NCI-H510A (cell line): Measurements from ENCODE around the gene SLC39A13.

Source experiments
- DNase-seq: peaks from one replicate; lab custom pipeline; 2025; lab: John Stamatoyannopoulos, UW

The SLC39A13 gene

DNA sequence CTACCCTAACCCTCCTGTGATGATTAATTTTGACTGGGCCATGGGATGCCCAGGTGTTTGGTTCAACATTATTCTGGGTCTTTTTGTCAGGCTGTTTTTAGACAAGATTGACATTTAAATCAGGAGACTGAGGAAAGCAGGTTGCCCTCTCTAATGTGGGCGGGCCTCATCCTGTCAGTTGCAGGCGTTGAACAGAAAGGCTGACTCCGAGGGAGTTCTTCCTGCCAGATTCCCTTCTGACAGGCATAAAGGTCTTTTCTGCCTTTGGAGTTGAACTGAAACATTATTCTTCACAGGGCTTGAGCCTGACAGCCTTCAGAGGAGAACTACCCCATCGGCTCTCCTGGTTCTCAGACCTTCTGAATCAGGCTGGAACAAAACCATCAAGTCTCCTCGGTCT, 22.1 kb downstream of the SLC39A13 start:
- DNase-seq, result no peak

DNA sequence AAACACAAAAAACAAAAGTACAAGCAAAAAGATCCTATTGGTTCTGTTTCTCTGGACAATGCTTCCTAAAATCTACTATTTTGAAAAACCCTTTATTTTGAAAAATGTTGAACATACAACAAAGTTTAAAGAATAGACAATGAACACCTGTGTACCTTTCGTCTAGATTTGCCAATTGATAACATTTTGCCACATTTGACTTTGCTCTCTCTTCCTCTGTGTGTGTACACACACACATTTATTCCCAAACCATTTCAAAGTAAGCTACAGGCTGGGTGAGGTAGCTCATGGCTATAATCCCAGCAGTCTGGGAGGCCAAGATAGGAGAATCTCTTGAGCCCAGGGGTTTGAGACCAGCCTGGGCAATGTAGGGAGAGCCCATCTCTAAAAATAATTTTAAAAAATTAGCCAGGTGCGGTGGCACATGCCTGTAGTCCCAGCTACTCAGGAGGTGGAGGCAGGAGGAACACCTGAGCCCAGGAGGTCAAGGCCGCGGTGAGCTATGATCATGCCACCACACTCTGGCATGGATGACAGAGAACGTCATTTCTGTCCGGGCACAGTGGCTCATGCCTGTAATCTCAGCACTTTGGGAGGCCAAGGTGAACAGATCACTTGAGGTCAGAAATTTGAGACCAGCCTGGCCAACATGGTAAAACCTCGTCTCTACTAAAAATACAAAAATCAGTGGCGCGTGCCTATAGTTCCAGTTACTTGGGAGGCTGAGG, 23.1 kb downstream of the SLC39A13 start:
- DNase-seq, result no peak

DNA sequence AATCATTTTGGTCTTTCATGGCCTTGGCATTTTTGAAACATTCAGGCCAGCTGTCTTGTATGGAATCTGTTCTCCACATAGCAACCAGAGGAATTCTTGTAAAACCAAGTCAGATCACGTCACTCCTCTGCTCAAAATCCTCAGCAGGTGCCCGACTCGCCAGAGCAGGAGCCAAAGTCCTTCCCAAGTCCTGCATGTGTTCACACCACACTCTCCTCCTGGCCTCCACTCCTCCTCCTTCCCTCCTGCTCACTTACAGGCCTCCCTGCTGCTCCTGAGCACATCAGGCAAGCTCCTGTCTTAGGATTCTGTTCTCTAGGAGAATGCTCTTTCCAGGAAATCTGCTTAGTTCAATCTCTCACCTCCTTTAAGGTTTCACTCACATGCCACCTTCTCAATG, 24.8 kb downstream of the SLC39A13 start:
- no peak for DNase-seq

DNA sequence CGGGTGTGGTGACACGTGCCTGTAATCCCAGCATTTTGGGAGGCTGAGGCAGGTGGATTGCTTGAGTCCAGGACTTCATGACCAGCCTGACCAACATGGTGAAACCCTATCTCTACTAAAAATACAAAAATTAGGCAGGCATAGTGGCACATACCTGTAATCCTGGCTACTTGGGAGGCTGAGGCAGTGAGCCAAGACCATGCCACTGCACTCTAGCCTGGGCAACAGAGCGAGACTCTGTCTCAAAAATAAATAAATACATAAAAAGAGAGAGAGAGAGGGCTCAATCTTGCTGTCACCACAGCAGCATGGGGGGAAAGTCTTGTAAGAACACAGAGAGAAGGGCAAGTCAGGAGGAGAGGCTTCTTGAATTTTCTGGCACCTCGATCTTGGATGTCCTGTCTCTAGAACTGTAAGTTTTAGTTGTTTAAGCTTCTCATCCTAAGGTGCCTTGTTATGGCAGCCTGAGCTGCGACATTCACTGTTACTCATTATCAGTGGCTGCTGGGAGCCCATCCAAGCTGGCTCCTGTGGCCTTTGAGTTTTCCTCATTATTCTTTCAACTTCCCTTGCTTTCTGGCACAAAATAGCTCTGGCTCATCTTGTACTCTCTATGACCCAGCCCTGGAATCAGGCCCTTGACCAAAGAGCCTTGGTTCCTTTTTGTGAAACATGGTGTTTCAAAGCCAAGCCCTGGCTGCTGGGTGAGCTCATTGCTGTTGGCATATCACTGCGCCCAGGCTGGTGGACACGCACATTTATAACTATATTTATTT, 25.8 kb downstream of the SLC39A13 start:
- no peak for DNase-seq

DNA sequence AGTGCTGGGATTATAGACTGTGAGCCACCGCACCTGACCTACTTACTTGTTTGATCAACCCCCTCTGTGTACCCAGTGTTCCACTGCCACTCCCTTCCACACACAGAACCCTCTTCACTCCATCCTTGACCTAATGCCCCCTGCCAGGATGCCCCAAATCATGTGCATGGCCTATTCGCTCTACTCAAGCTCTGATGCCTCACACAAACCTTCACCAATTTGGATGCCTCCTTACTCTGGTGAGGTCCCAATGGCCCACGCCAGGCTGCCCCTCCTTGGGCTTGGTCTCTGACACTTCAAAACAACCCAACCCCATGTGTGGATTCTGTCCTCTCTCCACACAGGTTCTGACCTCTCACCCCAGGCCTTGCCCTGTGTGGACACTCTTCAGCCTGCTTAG, 27.3 kb downstream of the SLC39A13 start:
- no peak for DNase-seq

DNA sequence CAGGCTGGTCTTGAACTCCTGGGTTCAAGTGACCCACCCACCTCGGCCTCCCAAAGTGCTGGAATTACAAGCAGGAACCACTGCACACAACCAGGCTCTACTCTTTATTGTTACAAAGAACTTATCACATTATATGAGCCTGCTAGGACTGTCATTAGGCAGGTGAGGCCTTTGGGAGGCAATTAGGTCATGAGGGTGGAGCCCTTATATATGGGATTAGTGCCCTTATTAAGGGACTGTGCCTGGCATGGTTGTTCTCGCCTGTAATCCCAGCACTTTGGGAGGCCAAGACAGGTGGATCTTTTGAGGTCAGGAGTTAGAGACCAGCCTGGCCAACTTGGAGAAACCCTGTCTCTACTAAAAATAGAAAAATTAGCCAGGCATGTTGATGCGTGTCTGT, 28.3 kb downstream of the SLC39A13 start:
- no peak for DNase-seq

DNA sequence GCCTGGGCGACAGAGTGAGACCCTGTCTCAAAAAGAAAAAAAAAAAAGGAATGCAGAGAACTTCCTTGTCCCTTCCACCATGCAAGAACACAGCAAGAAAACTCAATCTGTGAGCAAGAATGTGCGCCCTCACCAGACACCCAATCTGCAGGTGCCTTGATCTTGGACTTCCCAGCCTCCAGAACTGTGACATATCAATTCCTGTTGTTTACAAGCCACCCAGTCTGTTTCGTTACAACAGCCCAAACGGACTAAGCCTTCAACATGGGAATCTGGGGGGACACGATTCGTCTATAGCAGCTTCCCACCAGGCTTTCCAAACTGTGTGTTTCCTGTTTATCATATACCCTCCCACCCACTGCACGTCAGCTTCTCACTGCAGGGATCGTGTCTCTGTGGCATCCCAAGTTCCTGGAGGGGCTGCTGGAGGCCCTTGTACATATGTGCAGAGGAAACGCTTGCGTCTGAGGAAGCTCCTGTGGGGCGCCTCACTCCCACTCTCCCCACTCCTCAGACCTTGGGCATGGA, 28.9 kb downstream of the SLC39A13 start:
- DNase-seq, result no peak

DNA sequence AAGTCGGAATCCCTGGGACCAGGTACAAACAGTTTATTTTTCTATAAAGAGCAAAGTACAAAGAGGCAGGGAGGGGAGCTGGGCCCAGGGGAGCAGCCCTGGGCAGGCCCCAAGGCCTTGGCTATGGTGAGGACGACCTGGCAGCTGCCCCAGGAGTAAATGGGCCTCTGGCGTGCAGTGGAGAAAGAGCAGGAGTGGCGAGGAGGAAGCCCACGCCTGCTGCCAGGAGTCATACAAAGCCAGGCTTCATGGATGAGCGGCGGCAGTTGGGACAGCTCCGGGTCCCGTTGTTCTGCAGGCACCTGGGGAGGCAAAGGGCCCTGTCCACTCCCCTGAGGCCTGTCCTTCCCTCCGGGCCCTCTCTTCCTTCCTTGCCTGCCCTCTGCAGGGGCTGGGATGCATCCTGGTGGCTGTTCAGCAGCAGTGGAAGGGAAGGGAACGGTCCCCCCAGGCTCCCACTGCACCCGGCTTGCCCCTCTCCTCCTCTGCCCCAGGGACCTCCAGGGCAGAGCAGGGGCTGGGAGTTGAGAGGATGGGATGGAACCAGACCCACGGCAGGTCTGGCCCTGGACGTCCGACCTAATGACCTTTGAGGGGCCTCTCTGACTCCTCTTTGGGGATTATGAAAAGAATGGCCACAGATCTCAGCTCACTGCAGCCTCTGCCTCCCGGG, 29.5 kb downstream of the SLC39A13 start:
- DNase-seq, result no peak

DNA sequence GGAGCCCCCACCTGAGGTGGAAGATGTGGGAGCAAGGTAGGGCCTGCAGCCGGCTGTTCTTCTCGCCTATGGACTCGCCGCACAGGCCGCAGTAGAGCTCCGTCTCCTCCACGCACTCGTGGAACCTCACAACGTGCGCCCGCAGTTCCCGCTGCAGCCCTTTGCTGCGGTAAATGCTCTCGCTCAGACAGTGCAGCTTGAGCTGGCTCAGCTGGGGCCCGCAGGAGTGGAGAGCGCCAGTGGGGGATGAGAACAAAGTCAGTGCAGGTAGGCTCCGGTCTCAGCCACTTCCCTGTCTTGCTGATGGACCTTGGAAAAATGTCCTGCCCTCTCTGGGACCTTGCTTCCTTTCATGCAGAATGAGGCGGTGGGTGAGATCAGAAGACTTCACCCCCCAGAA, 30.3 kb downstream of the SLC39A13 start:
- DNase-seq, result no peak

DNA sequence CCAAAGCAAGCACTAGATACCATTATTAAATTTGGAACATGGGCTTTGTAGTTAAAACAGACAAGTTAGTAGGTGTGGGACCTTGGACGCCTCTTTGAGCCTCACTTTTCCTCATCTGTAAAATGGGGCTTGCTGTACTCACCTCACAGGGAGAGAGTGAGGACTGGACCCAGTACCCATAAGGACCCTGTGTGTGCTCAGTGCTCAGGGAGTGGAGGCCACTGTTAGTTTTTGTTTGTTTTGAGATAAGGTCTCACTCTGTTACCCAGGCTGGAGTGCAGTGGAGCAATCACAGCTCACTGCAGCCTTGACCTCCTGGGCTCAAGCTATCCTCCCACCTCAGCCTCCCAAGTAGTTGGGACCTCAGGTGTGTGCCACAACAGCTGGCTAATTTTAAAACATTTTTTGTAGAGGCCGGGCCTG, 31.7 kb downstream of the SLC39A13 start:
- DNase-seq, result no peak

DNA sequence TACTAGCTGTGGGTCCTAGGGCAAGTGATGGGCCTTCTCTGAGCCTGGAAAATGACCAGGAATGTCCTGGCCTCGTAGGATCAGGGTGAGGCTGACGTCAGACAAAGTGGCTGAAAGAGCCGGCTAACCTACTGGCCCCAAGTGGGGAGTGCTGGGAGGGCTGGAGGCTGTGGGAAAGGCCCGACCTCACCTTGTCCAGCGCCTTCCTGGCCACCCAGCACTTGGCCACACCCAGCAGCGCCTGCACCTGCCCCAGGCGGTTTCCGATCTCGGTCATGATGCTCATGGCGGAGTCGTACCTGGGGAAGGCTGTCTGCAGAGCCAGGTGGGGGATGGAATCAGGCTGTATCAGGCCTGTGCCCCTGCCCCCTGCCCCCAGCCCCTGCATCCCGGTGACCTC, 33.0 kb downstream of the SLC39A13 start:
- no peak for DNase-seq

DNA sequence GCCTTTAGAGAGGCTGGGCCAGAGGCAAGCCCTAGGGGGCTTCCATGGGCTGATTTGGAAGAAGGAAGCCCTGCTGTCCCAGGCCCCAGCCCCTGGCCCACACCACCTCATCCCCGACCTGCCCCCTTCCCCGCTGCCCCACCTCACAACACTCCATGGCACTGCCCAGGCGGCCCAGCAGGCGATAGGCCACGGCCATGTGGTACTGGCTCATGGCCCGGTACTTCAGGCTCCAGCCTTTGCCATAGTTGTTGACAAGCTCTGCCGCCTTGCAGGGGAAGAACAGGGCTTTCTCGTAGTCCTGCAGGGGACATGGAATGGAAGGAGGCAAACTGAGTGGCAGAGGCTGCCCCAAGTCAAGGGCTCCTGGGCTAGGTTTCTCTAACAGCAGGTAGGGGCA, 34.1 kb downstream of the SLC39A13 start:
- DNase-seq, result no peak

DNA sequence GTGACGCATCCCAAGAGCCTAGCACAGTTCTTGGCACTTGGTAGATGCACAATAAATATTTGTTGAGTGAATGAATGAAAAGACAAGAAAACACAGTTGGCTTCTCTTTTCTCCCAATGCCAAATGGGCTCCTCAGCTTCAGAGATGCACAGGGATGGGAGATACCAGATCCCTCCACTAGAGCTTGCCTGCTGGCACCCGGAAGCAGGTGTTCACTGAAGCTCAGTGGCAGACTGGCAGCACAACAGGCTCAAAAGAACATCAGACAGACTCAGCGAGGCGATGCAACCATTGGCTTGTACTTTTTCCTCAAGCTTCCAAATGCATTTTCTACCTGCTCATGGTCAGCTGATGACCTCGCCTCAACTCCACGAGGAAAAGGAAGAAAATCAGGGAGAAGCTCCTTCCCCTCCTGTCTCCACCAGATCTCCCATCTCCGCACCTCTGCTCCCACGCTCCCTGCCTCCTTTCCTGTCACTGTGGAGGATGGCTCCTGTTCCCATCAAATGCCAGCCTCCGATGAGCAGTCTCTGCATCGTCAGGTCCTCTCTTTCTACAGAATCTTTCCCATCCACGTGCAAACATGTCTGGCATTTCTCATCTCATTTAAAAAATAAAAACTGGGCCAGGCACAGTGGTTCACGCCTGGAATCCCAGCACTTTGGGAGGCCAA, 34.8 kb downstream of the SLC39A13 start:
- no peak for DNase-seq

DNA sequence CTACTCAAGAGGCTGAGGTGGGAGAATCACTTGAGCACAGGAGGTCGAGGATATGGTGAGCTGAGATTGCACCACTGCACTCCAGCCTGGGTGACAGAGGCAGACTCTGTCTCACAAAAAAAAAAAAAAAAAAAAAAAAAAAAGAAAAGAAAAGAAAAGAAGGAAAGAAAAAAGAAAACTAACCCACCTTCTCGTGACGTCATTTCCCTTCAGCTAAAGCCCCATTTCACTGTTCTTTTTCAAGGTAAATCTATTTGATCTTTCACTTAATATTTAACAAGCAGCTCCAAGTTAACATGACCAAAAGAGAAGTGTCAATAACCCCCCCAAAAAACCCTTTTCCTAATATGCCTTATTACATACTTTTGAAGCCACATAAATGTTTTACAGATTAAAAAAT, 35.4 kb downstream of the SLC39A13 start:
- no peak for DNase-seq

DNA sequence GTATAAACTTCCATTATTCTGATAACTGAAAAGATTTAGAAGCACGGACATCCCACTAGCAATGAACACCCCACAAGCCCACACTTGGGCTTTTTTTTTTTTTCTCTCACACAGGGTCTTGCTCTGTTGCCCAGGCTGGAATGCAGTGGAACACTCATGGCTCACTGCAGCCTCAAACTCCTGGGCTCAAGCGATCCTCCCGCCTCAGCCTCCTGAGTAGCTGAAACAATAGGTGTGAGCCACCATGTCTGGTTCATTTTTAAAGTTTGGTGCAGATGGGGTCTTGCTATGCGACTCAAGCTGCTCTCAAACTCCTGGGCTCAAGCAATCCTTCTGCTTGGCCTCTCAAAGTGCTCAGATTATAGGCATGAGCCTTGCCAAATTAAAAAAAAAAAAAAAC, 37.5 kb downstream of the SLC39A13 start:
- DNase-seq, result no peak

DNA sequence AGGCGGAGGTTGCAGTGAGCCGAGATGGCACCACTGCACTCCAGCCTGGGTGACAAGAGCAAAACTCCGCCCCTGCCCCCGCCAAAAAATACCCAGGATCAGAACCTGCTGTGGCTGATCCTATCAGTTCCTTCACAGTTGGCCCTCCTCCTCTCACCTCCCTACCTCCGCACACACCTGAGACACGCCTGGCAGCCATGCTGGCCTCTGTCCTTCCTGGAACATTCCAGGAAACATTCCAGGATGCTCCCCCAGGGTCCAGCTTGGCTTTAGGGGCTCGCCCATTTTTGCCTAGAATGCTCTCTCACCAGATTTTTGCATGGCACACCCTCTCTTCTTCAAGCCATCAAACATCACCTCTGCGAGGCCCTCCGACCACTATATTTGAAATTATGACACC, 38.4 kb downstream of the SLC39A13 start:
- no peak for DNase-seq

DNA sequence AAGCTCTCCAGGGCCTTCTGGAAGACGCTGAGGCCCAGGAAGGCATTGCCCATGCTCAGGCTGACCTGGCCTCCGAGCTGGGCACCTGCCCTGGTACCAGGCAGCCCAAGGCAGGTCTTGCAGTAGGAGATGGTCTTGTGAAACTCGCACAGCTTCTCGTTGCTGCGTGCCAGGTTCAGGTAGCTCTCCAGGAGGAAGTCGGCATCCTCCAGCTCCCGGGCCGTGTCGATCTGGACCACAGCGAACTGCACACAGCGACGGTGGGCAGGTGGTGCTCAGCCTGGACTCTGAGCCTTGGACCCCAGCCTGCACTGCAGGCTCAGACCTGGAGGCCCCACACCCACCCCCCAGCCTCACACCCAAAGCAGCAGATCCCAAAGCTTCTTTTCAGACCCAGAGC, 39.5 kb downstream of the SLC39A13 start:
- no peak for DNase-seq

DNA sequence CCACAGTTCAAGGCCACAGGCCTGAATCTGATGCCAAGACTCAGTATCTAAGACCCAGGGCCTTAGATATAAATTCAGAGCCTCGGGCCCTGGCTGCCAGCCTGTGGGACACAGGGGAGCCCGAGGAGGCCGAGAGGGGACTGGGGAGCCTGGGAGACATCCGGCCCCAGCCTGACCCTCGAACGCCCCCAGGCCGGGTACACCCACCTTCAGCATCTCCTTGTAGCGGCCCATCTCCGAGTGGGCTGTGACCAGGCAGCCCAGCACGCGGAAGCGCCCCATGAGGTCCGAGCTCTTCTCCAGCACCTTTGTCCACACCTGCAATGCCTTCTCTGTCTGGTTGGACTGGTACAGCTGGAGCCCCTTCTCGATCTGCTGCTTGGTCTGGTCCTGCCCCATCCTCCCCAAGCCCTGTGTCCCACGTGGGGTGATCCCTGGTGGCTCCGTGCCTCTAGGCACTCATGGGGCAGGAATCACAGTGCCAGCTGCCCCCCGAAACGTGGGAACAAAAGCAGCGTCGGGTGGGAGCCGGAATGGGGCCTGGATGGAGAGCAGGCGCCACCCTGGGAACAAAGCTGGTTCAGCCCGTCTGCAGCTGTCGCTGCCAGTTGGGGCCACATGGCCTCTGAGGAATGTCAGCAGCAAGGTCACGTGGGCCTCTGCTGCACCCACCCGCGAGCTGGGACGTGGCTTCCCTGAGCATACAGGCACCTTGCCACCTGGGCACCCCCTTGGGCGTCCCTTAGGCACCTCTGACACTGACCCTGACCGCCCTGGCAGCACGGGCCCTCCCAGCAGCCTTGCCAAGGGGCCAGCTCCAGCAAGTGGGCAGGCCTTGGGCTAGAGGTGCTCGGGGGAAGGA, 40.4 kb downstream of the SLC39A13 start, which contains the start of gene RAPSN:
Gene RAPSN (minus strand): TSS at position 571 of the 862 bp plus-strand sequence. CDS start 172 bp downstream, at position 399.
- no peak for DNase-seq

DNA sequence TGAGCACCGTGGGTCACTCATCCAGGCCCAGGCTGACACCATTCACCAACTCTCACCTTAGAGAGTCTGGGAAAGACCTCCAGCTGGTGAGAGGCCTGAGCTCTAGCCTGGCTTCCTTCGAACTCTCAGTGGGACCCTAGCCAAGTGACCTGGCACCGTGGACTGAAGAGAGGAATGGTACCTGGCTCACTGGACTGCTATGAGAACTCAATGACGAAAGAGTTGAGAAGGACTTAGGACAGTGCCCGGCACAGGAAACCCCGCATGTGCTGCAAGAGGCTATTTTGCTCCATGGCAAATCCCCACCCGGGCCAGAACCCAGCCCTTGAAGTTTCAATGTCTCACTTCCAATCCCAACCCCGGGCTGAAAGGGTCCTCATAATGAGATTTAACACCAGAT, 41.2 kb downstream of the SLC39A13 start:
- DNase-seq, result no peak

DNA sequence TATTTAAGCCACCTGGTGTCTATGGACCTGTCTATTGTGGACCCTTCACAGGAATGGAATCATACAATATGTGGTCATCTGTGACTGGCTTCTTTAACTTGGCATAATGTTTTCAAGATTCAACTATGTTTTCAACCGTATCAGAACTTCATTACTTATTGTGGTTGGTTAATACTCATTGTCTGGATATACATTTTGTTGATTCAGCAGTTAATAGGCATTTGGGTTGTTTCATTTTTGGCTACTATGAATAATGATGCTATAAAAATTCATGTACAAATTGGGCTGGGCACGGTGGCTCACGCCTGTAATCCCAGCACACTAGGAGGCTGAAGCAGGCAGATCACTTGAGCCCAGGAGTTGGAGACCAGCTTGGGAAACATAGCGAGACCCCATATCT, 43.0 kb downstream of the SLC39A13 start:
- no peak for DNase-seq

DNA sequence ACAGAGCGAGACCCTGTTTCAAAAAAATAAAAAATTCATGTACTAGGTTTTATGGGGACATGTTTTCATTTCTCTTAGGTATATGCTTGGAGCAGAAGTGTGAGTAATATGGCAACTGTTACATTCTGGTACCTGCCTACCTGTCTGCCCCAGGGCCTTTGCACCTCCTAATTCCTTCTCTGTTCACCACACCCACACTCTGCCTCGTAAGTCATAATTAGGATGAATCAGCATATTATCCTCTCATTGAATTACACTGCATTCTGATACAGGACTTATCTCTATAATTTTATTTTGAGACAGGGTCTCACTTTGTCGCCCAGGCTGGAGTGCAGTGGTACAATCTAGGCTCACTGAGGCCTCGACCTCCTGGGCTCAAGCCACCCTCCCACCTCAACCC, 43.6 kb downstream of the SLC39A13 start:
- DNase-seq, result no peak
